Cardiac septum (tissue), 1 donor: ENCODE data around the gene GBP1. TPM values are rescaled to one million over a fixed set of nuclear protein-coding genes. Genes with fewer than 3 reads are reported as not detected.
"Not testable (repeated sequence)": the region's sequence is repeated elsewhere in the genome, so short reads cannot be mapped to it uniquely, and the experiment has no call there.

Source experiments
- DNase-seq: peaks from one replicate; pipeline ENCODE4 v3.0.0-alpha.2; 2020; ENCODE audit warnings: low spot score
- intact Hi-C: fragments of 100-400 bp; cut with DNase I; formaldehyde crosslinking; loops from one replicate; pipeline ENCODE4 v1.14.0; 2022
- total RNA-seq: library from RNA; stranded (reverse); fragmentation: NEBNext Ultra II Directional; extraction: Animal tissue kit (Norgen Biotek cat#: 25700); gene quantifications from one replicate; pipeline ENCODE4 v1.2.1, GENCODE V29; 2021
- donor health status: DM: no; HTN: no; CAD: no.

Gene GBP1
- total RNA-seq, 1 donor from 2014 or later, result 6.2 TPM

GRCh38 chr1:89025928-89026327 lies 39.1 kb downstream of the GBP1 start:
- intact Hi-C loops, result no loop called here
- no peak for DNase-seq

GRCh38 chr1:89023026-89023425 lies 42.0 kb downstream of the GBP1 start:
- intact Hi-C loops, result loop anchor here (5.0 kb wide), 2 partner anchors 39 to 174 kb away; partner anchors contain the start of gene GBP4
- no peak for DNase-seq

GRCh38 chr1:89022167-89022959 lies 42.6 kb downstream of the GBP1 start, which contains the start of gene GBP3:
Gene GBP3, minus strand, starts transcription at chr1:89022866. Its CDS starts 2,145 bp downstream, at chr1:89020721.
- DNase-seq, result no peak
- intact Hi-C loops, result loop anchor here (5.0 kb wide), 2 partner anchors 40 to 175 kb away; partner anchors contain the start of gene GBP4

- DNase-seq, intact Hi-C loops: not testable (repeated sequence)
These were observed 46.7 kb downstream of the GBP1 start for GRCh38 chr1:89018318-89018717.

DNA sequence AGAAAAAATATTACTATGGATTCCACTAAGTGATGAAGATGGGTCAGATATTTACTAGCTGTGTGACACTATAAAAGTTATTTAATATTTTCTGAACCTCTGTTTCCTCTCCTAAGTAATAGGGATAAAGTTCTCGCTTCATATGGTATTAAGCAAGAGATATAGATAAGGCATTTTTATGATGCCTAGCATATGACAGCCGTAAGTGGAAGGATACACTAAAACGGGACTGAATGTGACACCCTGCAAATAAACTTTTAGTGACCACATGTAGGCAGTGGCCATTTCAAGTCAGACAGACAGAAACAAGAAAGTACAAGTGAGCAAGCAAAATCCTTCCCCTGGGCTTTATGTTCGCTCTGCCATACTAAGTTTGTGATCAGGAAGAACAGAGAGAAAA lies 56.5 kb downstream of the GBP1 start:
- intact Hi-C loops, result no loop called here
- no peak for DNase-seq

DNA sequence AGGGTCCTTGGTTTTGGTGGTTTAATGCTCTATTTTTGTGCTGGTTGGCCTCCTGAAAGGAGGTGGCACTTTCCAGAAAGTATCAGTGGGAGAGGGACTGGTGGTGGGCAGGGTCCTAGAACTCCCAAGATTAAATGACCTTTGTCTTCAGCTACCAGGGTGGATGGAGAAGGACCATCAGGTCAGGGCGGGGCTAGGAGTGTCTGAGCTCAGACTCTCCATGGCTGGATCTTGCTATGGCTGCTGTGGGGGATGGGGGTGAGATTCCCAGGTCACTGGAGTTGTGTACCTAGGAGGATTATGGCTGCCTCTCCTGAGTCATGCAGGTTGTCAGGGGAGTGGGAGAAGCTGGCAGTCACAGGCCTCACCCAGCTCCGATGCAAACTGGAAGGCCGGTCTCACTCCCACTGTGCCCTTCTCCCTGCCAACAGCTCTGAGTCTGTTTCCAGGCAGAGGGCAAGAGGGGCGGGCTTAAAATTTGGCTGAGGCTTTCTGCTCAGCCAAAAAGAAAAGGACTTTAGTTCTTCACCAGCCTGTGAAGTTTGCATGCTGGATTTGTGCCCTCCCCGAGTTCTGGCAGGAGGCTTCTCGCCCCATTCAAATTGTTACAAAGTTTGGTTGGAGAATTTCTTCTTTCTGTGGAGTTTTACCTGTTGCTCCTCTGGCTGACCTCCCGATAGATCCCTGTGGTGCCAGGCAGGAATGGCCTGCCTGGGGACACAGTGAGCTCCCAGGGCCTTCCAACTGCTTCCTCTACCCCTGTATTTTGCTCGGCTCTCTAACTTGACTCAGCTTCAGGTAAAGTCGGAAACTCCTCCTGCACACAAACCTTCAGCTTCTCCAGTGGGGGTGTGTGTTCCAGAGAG lies 59.5 kb downstream of the GBP1 start:
- intact Hi-C loops, result no loop called here
- no peak for DNase-seq

Other genes starting within 250 kb of the GBP1 start
- gene GTF2B, start 173.6 kb downstream of the GBP1 start, total RNA-seq, result 11.6 TPM
- gene KYAT3, start 72.6 kb downstream of the GBP1 start, total RNA-seq, result 6.5 TPM
- 15.8 TPM for gene RBMXL1, start 72.6 kb downstream of the GBP1 start, total RNA-seq
- gene GBP3, start 42.3 kb downstream of the GBP1 start, total RNA-seq, result 6.6 TPM
- gene GBP2, start 60.9 kb upstream of the GBP1 start, total RNA-seq, result 9.5 TPM
- gene GBP7, start 110.8 kb upstream of the GBP1 start, total RNA-seq, result 0.08 TPM
- gene GBP4, start 133.7 kb upstream of the GBP1 start, total RNA-seq, result 6.4 TPM
- 0.94 TPM for gene GBP5, start 207.7 kb upstream of the GBP1 start, total RNA-seq